K562 (cell line): Measurements from ENCODE around the gene PGAP2. TPM values are rescaled to one million over a fixed set of nuclear protein-coding genes. Genes with fewer than 3 reads are reported as not detected.

ENCODE experiments used
- DLX4 ChIP-seq: fragments of 250-450 bp; sonication (Bioruptor Pico); IDR thresholded peaks from 2 replicates; pipeline ENCODE4 v1.6.1; 2021; ENCODE audit warnings: mild to moderate bottlenecking
- DPF2 ChIP-seq: fragments of 450-650 bp; IDR thresholded peaks from 2 replicates; pipeline ENCODE4 v1.6.1; 2016
- E2F1 ChIP-seq: sonication (generic); formaldehyde crosslinking; IDR thresholded peaks from 2 replicates; pipeline ENCODE4 v1.8.1; 2023; ENCODE audit warnings: mild to moderate bottlenecking, missing genetic modification reagents, moderate library complexity
- E2F5 ChIP-seq: sonication (generic); formaldehyde crosslinking; IDR thresholded peaks from 2 replicates; pipeline ENCODE4 v1.8.0; 2022; ENCODE audit warnings: mild to moderate bottlenecking, missing genetic modification reagents
- ERF ChIP-seq: fragments of 450-650 bp; formaldehyde crosslinking; IDR thresholded peaks from 2 replicates; pipeline ENCODE4 v1.4.0; 2020; ENCODE audit warnings: mild to moderate bottlenecking, mixed read lengths
- GABPA ChIP-seq: fragments of 200-800 bp; sonication (Bioruptor generic); conservative IDR thresholded peaks from 2 replicates; pipeline ENCODE4 v1.6.1; 2016; ENCODE audit warnings: low read depth, missing genetic modification characterization, missing compliant biosample characterization
- HDAC3 ChIP-seq: fragments of 450-650 bp; IDR thresholded peaks from 2 replicates; pipeline ENCODE4 v1.6.1; 2018; ENCODE audit warnings: borderline replicate concordance, mild to moderate bottlenecking, moderate library complexity; ENCODE audit not compliant: partially characterized antibody
- HIVEP1 ChIP-seq: fragments of 250-450 bp; sonication (Bioruptor Pico); IDR thresholded peaks from 2 replicates; pipeline ENCODE4 v1.4.0; 2020; ENCODE audit warnings: mild to moderate bottlenecking
- MCM7 ChIP-seq, 2 experiments: fragments of 450-650 bp; IDR thresholded peaks; 2 replicates each; pipeline ENCODE4 v1.6.1; 2016 to 2018
- MEF2A ChIP-seq: IDR thresholded peaks from 2 replicates; pipeline ENCODE4 v1.6.1; 2011; ENCODE audit warnings: low read depth, mild to moderate bottlenecking, low read length, moderate library complexity; ENCODE audit not compliant: control insufficient read depth
- PHF21A ChIP-seq: fragments of 450-650 bp; IDR thresholded peaks from 2 replicates; pipeline ENCODE4 v1.6.1; 2017; ENCODE audit warnings: low read depth, borderline replicate concordance
- PRMT5 ChIP-seq: sonication (generic); formaldehyde crosslinking; IDR thresholded peaks from 2 replicates; pipeline ENCODE4 v1.5.0; 2020; ENCODE audit warnings: missing genetic modification reagents
- TAF1 ChIP-seq: IDR thresholded peaks from 2 replicates; pipeline ENCODE4 v1.6.1; 2011; ENCODE audit warnings: mild to moderate bottlenecking, low read length, moderate library complexity; ENCODE audit not compliant: insufficient read depth, control insufficient read depth, severe bottlenecking; ENCODE audit errors: extremely low read depth
- TAF7 ChIP-seq: fragments of 450-650 bp; IDR thresholded peaks from 2 replicates; pipeline ENCODE4 v1.6.1; 2016; ENCODE audit warnings: missing genetic modification characterization, missing compliant biosample characterization
- TFAM ChIP-seq: fragments of 250-450 bp; sonication (Bioruptor Pico); conservative IDR thresholded peaks from 2 replicates; pipeline ENCODE4 v1.5.0; 2021; ENCODE audit warnings: mild to moderate bottlenecking, moderate library complexity
- THRA ChIP-seq: fragments of 450-650 bp; IDR thresholded peaks from 2 replicates; pipeline ENCODE4 v1.6.1; 2017; ENCODE audit warnings: mild to moderate bottlenecking, moderate library complexity
- TSHZ1 ChIP-seq: fragments of 250-450 bp; sonication (Bioruptor Pico); IDR thresholded peaks from 2 replicates; pipeline ENCODE4 v1.4.0; 2020; ENCODE audit warnings: mild to moderate bottlenecking, moderate library complexity
- ZFP36 ChIP-seq: fragments of 150-350 bp; IDR thresholded peaks from 2 replicates; pipeline ENCODE4 v1.6.1; 2018; ENCODE audit warnings: low read length, low read depth; ENCODE audit not compliant: partially characterized antibody
- ZNF197 ChIP-seq: fragments of 200-800 bp; sonication (Bioruptor generic); IDR thresholded peaks from 2 replicates; pipeline ENCODE4 v1.6.1; 2016; ENCODE audit warnings: low read depth, missing genetic modification characterization, missing compliant biosample characterization
- ZNF668 ChIP-seq: fragments of 250-450 bp; sonication (Bioruptor Pico); IDR thresholded peaks from 2 replicates; pipeline ENCODE4 v1.8.0; 2022; ENCODE audit warnings: mild to moderate bottlenecking, inconsistent platforms
- ZNF764 ChIP-seq: fragments of 250-450 bp; sonication (Bioruptor Pico); IDR thresholded peaks from 2 replicates; pipeline ENCODE4 v1.4.0; 2020; ENCODE audit warnings: low read depth, mild to moderate bottlenecking, moderate library complexity
- polyA plus RNA-seq, 8 experiments: library from polyadenylated mRNA; depleted of rRNA in 4 of 8; stranded (reverse) in 5 of 8; unstranded in 3 of 8; fragments of >200 nt; fragmentation: Nextera tagmentation in 2 of 8; fragmentation: Illumina TruSeq in 1 of 8; extraction: Ambion mirVana in 2 of 8; extraction: Trizol in 1 of 8; gene quantifications; 2 replicates each; pipeline versions ENCODE4 v1.2.1 to v1.2.3, GENCODE V29; 2011 to 2014; ENCODE audit warnings: inconsistent platforms in 1 of 8, missing spikeins in 1 of 8
- total RNA-seq, 7 experiments: library from RNA; depleted of rRNA in 6 of 7; stranded (reverse); fragments of >200 nt in 6 of 7; fragmentation: Illumina TruSeq in 2 of 7; extraction: Trizol in 2 of 7; gene quantifications; 2 replicates each; pipeline versions ENCODE4 v1.2.1 to v1.2.3, GENCODE V29; 2011 to 2021; ENCODE audit warnings: low replicate concordance in 1 of 7

Gene PGAP2
- total and polyA plus RNA-seq, 9 of the 15 experiments (the other 6 are each of a cell fraction or from before 2014, with no cell fraction given): 17.9 to 47.2 (median 33.7) TPM

GRCh38 chr11:3867209-3868091, 59.1 kb downstream of the PGAP2 start (continued):
- TF ChIP-seq MEF2A (no peak), GABPA (no peak), HIVEP1 (CRISPR knock-in tag) (no peak), ZFP36 (peak; percentile 86), TAF7 (tag) (no peak), TFAM (CRISPR knock-in tag) (no peak), TAF1 (no peak), ERF (CRISPR knock-in tag) (no peak), PRMT5 (CRISPR knock-in tag) (no peak), HDAC3 (peak; percentile 74), E2F1 (no peak), ZNF197 (CRISPR knock-in tag) (no peak), PHF21A (no peak), E2F5 (CRISPR knock-in tag) (no peak), DLX4 (CRISPR knock-in tag) (no peak), TSHZ1 (CRISPR knock-in tag) (no peak), ZNF764 (CRISPR knock-in tag) (no peak), ZNF668 (CRISPR knock-in tag) (no peak), MCM7 (IDR thresholded peaks at IDR 0.05) (no peak), THRA (no peak), DPF2 (peak; percentile 89)
